ENCODE data around the gene TRMT1. TPM values are rescaled to one million over a fixed set of nuclear protein-coding genes. Genes with fewer than 3 reads are reported as not detected.

The TRMT1 gene
- total RNA-seq, 4 donors from 2014 or later, result 23.2 to 99.4 (median 33.6) TPM

- Histone ChIP-seq H3K4me3 (no peak overlapping the region), H3K9me3 (no peaks in the 10 kb centered on the region), H3K27ac (peak overlapping the region; percentile 98 to 100), H3K27me3 (no peaks in the 10 kb centered on the region), H3K36me3 (no peaks in the 10 kb centered on the region), H3K4me1 (peaks cover 40 to 44% of the 10 kb centered on the region in 2 donors)
- no peak for DNase-seq
- TF ChIP-seq, protein P1, sequence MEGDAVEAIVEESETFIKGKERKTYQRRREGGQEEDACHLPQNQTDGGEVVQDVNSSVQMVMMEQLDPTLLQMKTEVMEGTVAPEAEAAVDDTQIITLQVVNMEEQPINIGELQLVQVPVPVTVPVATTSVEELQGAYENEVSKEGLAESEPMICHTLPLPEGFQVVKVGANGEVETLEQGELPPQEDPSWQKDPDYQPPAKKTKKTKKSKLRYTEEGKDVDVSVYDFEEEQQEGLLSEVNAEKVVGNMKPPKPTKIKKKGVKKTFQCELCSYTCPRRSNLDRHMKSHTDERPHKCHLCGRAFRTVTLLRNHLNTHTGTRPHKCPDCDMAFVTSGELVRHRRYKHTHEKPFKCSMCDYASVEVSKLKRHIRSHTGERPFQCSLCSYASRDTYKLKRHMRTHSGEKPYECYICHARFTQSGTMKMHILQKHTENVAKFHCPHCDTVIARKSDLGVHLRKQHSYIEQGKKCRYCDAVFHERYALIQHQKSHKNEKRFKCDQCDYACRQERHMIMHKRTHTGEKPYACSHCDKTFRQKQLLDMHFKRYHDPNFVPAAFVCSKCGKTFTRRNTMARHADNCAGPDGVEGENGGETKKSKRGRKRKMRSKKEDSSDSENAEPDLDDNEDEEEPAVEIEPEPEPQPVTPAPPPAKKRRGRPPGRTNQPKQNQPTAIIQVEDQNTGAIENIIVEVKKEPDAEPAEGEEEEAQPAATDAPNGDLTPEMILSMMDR (IDR thresholded peaks at IDR 0.05), result no peak
- no peak for TF ChIP-seq POLR2A (IDR thresholded peaks at IDR 0.05)
- intact Hi-C loops (cut with DNase I; ENCODE audit: low total_unique reads), result no loop called here
Measured at GRCh38 chr19:13066226-13066625, 50.3 kb downstream of the TRMT1 start.

- no peak for DNase-seq
- peaks cover 37 to 40% of the 10 kb centered on the region in 2 donors for H3K4me1 ChIP-seq
- H3K27ac ChIP-seq, result peak overlapping the region; percentile 98 to 100
- intact Hi-C loops (cut with DNase I; ENCODE audit: low total_unique reads), result loop anchor here (5.0 kb wide), 1 partner anchor 82 kb away; no protein-coding TSS in a partner anchor
- H3K36me3 ChIP-seq, result no peaks in the 10 kb centered on the region
- H3K9me3 ChIP-seq, result no peaks in the 10 kb centered on the region
- no peak overlapping the region for H3K4me3 ChIP-seq
- TF ChIP-seq, protein P1 (IDR thresholded peaks at IDR 0.05), result no peak
- no peak for TF ChIP-seq POLR2A (IDR thresholded peaks at IDR 0.05)
- H3K27me3 ChIP-seq, result no peaks in the 10 kb centered on the region
Measured at GRCh38 chr19:13064092-13064489, 52.4 kb downstream of the TRMT1 start.

- intact Hi-C loops (cut with DNase I; ENCODE audit: low total_unique reads), result loop anchor here (5.0 kb wide), 1 partner anchor 81 kb away; no protein-coding TSS in a partner anchor
Measured at GRCh38 chr19:13063461-13064091, 53.0 kb downstream of the TRMT1 start.

DNA sequence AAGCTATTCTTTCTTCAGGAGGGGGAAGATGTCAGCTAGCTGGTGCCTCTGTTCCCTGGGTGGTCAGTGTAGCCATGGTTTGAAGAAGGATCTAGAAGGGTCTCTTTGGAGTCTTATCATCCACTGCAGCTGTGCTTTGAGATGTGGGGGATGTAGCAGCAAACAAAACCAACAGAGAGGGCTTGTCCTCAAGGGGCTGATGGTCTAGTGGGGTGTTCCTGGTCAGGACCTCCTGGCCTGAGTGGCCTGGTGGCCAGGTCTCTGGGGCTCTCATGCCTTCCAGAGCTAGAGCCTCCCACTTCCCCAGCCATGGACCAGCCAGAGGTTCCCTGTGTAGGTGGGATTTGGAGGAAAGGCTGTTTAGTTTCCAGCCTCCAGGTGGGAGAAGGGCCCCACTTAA is 54.2 kb downstream of the TRMT1 start:
- DNase-seq, result no peak
- no peak overlapping the region for H3K4me3 ChIP-seq
- peaks cover 27 to 57% of the 10 kb centered on the region in 2 donors for H3K4me1 ChIP-seq
- no peaks in the 10 kb centered on the region for H3K36me3 ChIP-seq
- H3K27me3 ChIP-seq, result no peaks in the 10 kb centered on the region
- intact Hi-C loops (cut with DNase I; ENCODE audit: low total_unique reads), result loop anchor here (5.0 kb wide), 1 partner anchor 80 kb away; no protein-coding TSS in a partner anchor
- H3K9me3 ChIP-seq, result no peaks in the 10 kb centered on the region
- TF ChIP-seq, protein P1 (IDR thresholded peaks at IDR 0.05), result no peak
- no peak for TF ChIP-seq POLR2A (IDR thresholded peaks at IDR 0.05)
- peak overlapping the region; percentile 98 to 100 for H3K27ac ChIP-seq

More at GRCh38 chr19:13063461-13064091, 53.0 kb downstream of the TRMT1 start:
- Histone ChIP-seq H3K27me3 (no peaks in the 10 kb centered on the region), H3K9me3 (no peaks in the 10 kb centered on the region), H3K27ac (peak overlapping the region; percentile 98 to 100), H3K36me3 (no peaks in the 10 kb centered on the region), H3K4me1 (peaks cover 32 to 45% of the 10 kb centered on the region in 2 donors), H3K4me3 (no peak overlapping the region)
- no peak for DNase-seq
- TF ChIP-seq, protein P1 (IDR thresholded peaks at IDR 0.05), result no peak
- TF ChIP-seq POLR2A (IDR thresholded peaks at IDR 0.05), result no peak

All from uterus (tissue), 4 donors.